ENCODE measurements around the gene EN1. TPM values are rescaled to one million over a fixed set of nuclear protein-coding genes. Genes with fewer than 3 reads are reported as not detected.

Gene EN1
- total RNA-seq, 2 experiments from 2014 or later, result not detected

DNA sequence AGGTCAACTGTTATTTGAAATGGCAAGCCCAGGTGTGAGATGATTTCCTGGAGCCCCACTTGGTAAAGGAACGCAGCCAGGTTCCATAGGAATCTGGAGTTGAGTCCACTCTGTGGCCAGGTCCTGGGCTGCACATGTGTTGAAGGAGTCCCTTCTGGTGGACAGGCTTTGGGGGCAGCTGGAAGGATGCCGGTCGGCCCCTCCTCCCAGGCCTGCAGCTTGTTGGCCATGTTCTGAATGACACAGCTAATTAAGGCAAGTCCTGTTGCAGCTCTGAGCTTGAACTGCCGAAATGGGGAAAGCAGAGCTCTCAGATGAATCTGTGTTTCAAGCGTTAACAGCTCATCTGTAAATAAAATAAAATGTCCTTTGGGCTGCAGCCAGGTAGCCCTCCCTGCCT, 23.8 kb downstream of the EN1 start:
- peaks cover 73% of the 10 kb centered on the region for H3K27me3 Mint-ChIP-seq
- no peaks in the 10 kb centered on the region for H3K36me3 Mint-ChIP-seq
- DNase-seq, result no peak
- H3K9me3 Mint-ChIP-seq, result no peaks in the 10 kb centered on the region
- peaks cover 1% of the 10 kb centered on the region for H3K4me1 Mint-ChIP-seq
- no peak overlapping the region for H3K27ac Mint-ChIP-seq
- no peak overlapping the region for H3K4me3 Mint-ChIP-seq

GRCh38 chr2:118822572-118822971, 24.9 kb downstream of the EN1 start:
- Mint-ChIP-seq H3K27me3 (peaks cover 69% of the 10 kb centered on the region), H3K9me3 (no peaks in the 10 kb centered on the region), H3K4me3 (no peak overlapping the region), H3K36me3 (no peaks in the 10 kb centered on the region), H3K4me1 (peaks cover 1% of the 10 kb centered on the region), H3K27ac (no peak overlapping the region)
- no peak for DNase-seq

GRCh38 chr2:118822015-118822414, 25.4 kb downstream of the EN1 start:
- Mint-ChIP-seq H3K36me3 (no peaks in the 10 kb centered on the region), H3K4me3 (no peak overlapping the region), H3K27me3 (peaks cover 73% of the 10 kb centered on the region), H3K4me1 (peaks cover 1% of the 10 kb centered on the region), H3K9me3 (no peaks in the 10 kb centered on the region), H3K27ac (no peak overlapping the region)
- DNase-seq, result no peak

DNA sequence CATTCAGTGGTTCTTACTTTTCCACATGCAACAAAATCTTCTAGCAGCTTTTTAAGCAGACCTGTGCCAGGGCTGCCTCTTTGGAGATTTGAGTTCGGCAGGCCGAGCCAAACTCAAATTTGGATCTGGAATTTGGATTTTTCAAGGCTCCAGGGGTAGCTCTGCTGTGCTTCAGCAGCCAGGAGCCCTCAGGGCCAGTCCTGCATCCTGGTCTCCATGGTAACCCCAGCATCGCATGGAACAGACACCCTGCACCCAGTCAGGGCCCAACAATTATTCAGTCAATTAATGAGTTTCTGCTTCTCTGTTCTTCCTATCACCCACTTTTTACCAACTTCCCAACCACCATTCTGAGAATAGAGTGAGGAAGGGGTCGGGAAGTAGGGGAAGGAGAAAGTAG, 30.0 kb downstream of the EN1 start:
- Mint-ChIP-seq H3K27ac (no peak overlapping the region), H3K4me1 (no peaks in the 10 kb centered on the region), H3K4me3 (no peak overlapping the region), H3K9me3 (no peaks in the 10 kb centered on the region), H3K36me3 (no peaks in the 10 kb centered on the region), H3K27me3 (peaks cover 63% of the 10 kb centered on the region)
- no peak for DNase-seq

GRCh38 chr2:118816669-118817068, 30.8 kb downstream of the EN1 start:
- Mint-ChIP-seq H3K4me3 (no peak overlapping the region), H3K27me3 (peaks cover 63% of the 10 kb centered on the region), H3K9me3 (no peaks in the 10 kb centered on the region), H3K36me3 (no peaks in the 10 kb centered on the region), H3K4me1 (no peaks in the 10 kb centered on the region), H3K27ac (no peak overlapping the region)
- DNase-seq, result no peak

GRCh38 chr2:118815731-118816130, 31.7 kb downstream of the EN1 start:
- no peak for DNase-seq
- no peaks in the 10 kb centered on the region for H3K36me3 Mint-ChIP-seq
- no peaks in the 10 kb centered on the region for H3K4me1 Mint-ChIP-seq
- peaks cover 68% of the 10 kb centered on the region for H3K27me3 Mint-ChIP-seq
- H3K4me3 Mint-ChIP-seq, result no peak overlapping the region
- H3K27ac Mint-ChIP-seq, result no peak overlapping the region
- H3K9me3 Mint-ChIP-seq, result no peaks in the 10 kb centered on the region

GRCh38 chr2:118815314-118815713, 32.1 kb downstream of the EN1 start:
- Mint-ChIP-seq H3K27me3 (peaks cover 68% of the 10 kb centered on the region), H3K4me1 (no peaks in the 10 kb centered on the region), H3K27ac (no peak overlapping the region), H3K9me3 (no peaks in the 10 kb centered on the region), H3K36me3 (no peaks in the 10 kb centered on the region), H3K4me3 (no peak overlapping the region)
- DNase-seq, result no peak

GRCh38 chr2:118814368-118814767, 33.1 kb downstream of the EN1 start:
- H3K27me3 Mint-ChIP-seq, result peaks cover 63% of the 10 kb centered on the region
- no peaks in the 10 kb centered on the region for H3K9me3 Mint-ChIP-seq
- H3K27ac Mint-ChIP-seq, result no peak overlapping the region
- no peak overlapping the region for H3K4me3 Mint-ChIP-seq
- no peaks in the 10 kb centered on the region for H3K4me1 Mint-ChIP-seq
- no peaks in the 10 kb centered on the region for H3K36me3 Mint-ChIP-seq
- no peak for DNase-seq

DNA sequence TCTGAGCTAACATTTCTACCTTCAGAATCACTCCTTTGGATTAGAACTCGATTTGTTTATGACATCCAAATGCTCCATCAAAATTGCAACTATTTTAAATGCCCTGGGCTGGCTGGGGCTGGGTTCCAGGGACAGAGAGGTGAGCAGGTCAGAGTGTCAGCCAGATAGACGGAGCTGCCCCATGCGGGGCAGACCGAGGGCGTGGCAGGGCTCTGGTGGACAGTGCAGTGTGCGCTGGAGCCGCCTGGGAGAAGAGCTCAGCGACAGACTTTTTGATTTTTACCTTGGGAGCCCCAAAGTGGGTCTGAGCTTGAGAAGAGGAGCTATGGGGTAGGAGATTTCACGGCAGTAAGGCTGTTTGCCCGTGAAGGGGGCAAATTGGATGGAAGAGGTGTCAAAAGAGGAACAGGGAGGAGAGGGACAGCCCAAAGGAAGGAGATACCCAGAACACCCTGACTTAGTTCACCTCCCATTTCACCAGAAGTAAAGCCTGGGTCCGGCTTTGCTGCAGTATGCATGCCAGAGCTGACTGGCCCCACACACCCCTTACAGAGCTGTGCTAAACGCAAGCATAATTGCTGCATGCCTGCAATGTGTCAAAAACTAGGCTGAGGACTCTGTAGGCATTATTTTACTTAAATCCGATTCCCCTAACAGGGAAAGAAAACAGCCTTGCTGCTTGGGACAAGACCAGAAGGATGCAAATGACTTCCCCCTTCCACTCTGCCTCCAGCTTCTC, 33.7 kb downstream of the EN1 start:
- no peaks in the 10 kb centered on the region for H3K9me3 Mint-ChIP-seq
- no peak overlapping the region for H3K27ac Mint-ChIP-seq
- no peaks in the 10 kb centered on the region for H3K4me1 Mint-ChIP-seq
- H3K27me3 Mint-ChIP-seq, result peaks cover 64% of the 10 kb centered on the region
- no peak for DNase-seq
- no peaks in the 10 kb centered on the region for H3K36me3 Mint-ChIP-seq
- no peak overlapping the region for H3K4me3 Mint-ChIP-seq

DNA sequence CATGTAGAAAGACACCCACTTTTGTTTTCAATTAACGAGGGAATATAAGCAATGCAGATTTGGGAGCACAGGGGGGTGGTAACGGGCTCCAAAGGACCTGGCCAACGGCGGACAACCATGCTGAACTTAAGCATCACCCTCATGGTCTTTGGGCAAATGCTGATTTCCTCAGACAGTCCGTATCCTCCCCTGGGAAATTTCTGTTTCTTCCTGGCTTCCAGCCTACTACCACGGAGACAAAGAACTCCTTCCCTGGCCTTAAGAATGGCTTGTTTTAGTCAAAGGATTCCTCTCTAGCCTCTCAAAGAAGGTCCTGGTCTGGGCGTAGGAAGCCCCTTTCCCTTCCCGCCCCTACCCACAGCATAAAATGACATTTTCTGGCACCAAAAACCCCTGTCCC, 34.3 kb downstream of the EN1 start:
- Mint-ChIP-seq H3K4me1 (no peaks in the 10 kb centered on the region), H3K4me3 (no peak overlapping the region), H3K9me3 (no peaks in the 10 kb centered on the region), H3K27me3 (peaks cover 64% of the 10 kb centered on the region), H3K36me3 (no peaks in the 10 kb centered on the region), H3K27ac (no peak overlapping the region)
- no peak for DNase-seq

GRCh38 chr2:118812552-118812951, 34.9 kb downstream of the EN1 start:
- Mint-ChIP-seq H3K27me3 (peaks cover 68% of the 10 kb centered on the region), H3K4me3 (no peak overlapping the region), H3K9me3 (no peaks in the 10 kb centered on the region), H3K36me3 (no peaks in the 10 kb centered on the region), H3K4me1 (no peaks in the 10 kb centered on the region), H3K27ac (no peak overlapping the region)
- no peak for DNase-seq

GRCh38 chr2:118811514-118812115, 35.8 kb downstream of the EN1 start:
- Mint-ChIP-seq H3K27me3 (peaks cover 70% of the 10 kb centered on the region), H3K36me3 (no peaks in the 10 kb centered on the region), H3K9me3 (no peaks in the 10 kb centered on the region), H3K27ac (no peak overlapping the region), H3K4me3 (no peak overlapping the region), H3K4me1 (no peaks in the 10 kb centered on the region)
- DNase-seq, result no peak

GRCh38 chr2:118810766-118811165, 36.7 kb downstream of the EN1 start:
- Mint-ChIP-seq H3K4me3 (no peak overlapping the region), H3K4me1 (no peaks in the 10 kb centered on the region), H3K27ac (no peak overlapping the region), H3K27me3 (peaks cover 72% of the 10 kb centered on the region), H3K9me3 (no peaks in the 10 kb centered on the region), H3K36me3 (no peaks in the 10 kb centered on the region)
- no peak for DNase-seq

DNA sequence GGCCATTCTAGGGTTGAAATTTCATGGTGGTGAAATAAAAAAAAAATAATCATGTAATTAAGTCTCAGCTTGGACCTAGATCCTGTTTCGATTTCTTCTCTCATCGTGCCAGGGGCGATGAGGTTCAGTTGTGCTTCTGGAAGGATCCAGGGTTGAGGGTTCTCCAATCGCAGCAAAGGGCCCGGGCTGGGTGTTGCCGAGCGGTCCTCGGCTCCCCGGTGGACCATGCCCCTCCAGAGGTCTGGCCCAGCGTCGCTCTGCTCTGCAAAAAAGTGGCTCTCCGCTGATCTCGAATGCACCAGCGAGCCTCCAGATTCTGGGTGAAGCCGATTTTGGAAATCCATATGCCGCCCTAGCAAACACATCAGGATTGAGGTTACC, 39.0 kb downstream of the EN1 start:
- peaks cover 87% of the 10 kb centered on the region for H3K27me3 Mint-ChIP-seq
- H3K27ac Mint-ChIP-seq, result no peak overlapping the region
- no peak for DNase-seq
- no peaks in the 10 kb centered on the region for H3K36me3 Mint-ChIP-seq
- H3K4me1 Mint-ChIP-seq, result no peaks in the 10 kb centered on the region
- H3K9me3 Mint-ChIP-seq, result no peaks in the 10 kb centered on the region
- no peak overlapping the region for H3K4me3 Mint-ChIP-seq

- Mint-ChIP-seq H3K27ac (no peak overlapping the region), H3K4me1 (no peaks in the 10 kb centered on the region), H3K9me3 (no peaks in the 10 kb centered on the region), H3K4me3 (peak overlapping the region; percentile 47), H3K27me3 (peaks cover 87% of the 10 kb centered on the region), H3K36me3 (no peaks in the 10 kb centered on the region)
- DNase-seq, result no peak
These were observed 39.6 kb downstream of the EN1 start for GRCh38 chr2:118807668-118808428.

Measured in activated naive CD8-positive, alpha-beta T cell treated with anti-CD3 and anti-CD28 coated beads for 36 hours (primary cell).